Stimulated activated naive CD8-positive, alpha-beta T cell treated with anti-CD3 and anti-CD28 coated beads, Interleukin-15, amount 100 ng/mL, for 72 hours (primary cell): Measurements from ENCODE around the gene EDN2.

Source experiments
- ATAC-seq: fragments of 150-1000 bp; cut with Tn5 transposase; 2 replicates; pipeline ENCODE4 v1.10.0; 2021; ENCODE audit warnings: mild to moderate bottlenecking, moderate library complexity
- DNase-seq, 2 donors: peaks; one replicate each; pipeline ENCODE4 v3.0.0; 2021 to 2022
- H3K27ac Mint-ChIP-seq, 2 donors: one replicate each; pipeline ENCODE4 v1.8.0; 2022; ENCODE audit warnings: mild to moderate bottlenecking in 2 of 2, mixed read lengths in 2 of 2, moderate library complexity in 2 of 2
- H3K27me3 Mint-ChIP-seq: one replicate; pipeline ENCODE4 v1.8.0; 2022; ENCODE audit warnings: mixed read lengths
- H3K4me1 Mint-ChIP-seq: one replicate; pipeline ENCODE4 v1.8.0; 2022; ENCODE audit warnings: mild to moderate bottlenecking, mixed read lengths
- H3K4me3 Mint-ChIP-seq, 2 donors: one replicate each; pipeline ENCODE4 v1.8.0; 2022; ENCODE audit warnings: mild to moderate bottlenecking in 2 of 2, mixed read lengths in 2 of 2, moderate library complexity in 1 of 2
- H3K9me3 Mint-ChIP-seq, 2 donors: one replicate each; pipeline ENCODE4 v1.8.0; 2022; ENCODE audit warnings: mixed read lengths in 2 of 2

The EDN2 gene

DNA sequence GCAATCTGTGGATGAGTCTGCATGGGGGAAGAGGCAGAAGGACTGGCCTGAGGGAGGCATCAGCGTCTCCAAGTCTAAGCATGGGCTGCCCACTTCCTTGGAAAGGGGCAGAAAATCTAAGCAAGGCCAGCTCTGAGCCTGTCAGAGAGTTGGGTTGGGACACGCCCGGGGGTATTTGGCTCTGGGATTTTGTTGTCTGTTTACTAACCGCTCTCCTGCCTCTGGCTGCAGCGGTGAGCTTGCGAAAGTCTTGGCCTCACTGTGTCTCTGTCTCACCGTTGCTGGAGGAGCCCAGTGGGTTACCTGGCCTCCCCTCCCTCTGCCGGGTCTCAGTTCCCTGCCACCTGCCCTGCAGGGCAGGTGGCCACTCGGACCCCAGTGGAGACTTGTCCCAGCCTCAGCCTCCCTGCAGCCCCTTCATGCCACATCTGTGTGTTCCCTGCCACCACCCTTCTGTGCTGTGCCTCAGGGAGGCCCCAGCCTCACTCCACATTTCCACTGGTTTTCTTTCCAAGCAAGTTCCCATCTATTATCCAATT is 33.7 kb downstream of the EDN2 start:
- Mint-ChIP-seq H3K4me3 (no peak overlapping the region), H3K27ac (no peak overlapping the region), H3K9me3 (no peaks in the 10 kb centered on the region), H3K4me1 (no peaks in the 10 kb centered on the region), H3K27me3 (no peaks in the 10 kb centered on the region)
- no peak for ATAC-seq
- no peak for DNase-seq

DNA sequence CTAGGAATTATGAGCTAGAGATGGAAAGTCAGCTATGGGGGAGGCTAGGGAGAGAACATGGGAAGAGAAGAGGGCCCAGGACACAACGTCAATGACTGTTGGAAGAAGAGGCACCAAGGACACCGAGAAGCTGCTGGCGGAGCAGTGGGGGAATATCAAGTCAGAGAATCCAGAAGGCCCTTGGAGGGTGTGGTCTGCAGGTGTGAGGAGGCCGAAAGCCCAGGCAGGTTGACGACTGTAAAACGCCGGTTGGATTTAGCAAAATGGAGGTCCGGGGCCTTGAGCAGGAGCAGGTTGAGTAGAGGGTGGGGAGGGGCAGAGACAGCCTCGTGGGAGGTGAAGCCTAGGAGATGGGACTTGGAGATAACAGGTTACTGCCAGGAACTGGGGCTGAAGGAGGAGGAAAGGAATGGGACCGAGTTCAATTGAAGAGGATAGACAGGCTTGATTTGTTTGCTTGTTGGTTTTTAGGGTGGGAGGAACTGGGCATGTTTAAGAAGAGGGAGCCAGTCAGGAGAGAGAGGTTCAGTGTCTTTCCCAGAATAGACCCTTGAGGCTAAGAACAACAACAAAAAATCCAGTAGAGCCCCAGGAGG is 35.1 kb downstream of the EDN2 start:
- no peak for ATAC-seq
- no peaks in the 10 kb centered on the region for H3K9me3 Mint-ChIP-seq
- no peak for DNase-seq
- no peak overlapping the region for H3K4me3 Mint-ChIP-seq
- H3K27me3 Mint-ChIP-seq = no peaks in the 10 kb centered on the region
- no peaks in the 10 kb centered on the region for H3K4me1 Mint-ChIP-seq
- H3K27ac Mint-ChIP-seq = peak overlapping the region in 1 of 2 donors; percentile 27

DNA sequence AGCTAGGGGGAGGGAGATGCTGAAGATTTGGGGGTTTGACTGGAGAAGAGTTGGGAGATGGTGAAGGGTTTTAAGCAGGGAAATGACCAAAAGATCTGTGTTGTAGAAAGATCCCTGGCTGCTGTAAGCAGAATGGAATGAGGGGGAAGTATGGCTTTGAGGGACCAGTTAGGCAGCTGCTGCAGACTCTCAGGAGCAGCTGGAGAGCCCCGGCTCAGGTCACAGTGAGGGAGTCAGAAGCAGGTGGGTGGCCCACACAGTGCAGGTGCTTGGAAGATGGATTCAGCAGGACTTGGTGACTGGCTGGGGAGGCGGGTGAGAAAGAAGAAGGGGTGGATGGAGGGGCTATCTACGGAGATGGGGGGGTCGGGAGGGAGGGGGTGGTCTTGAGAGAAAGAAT is 35.7 kb downstream of the EDN2 start:
- no peak overlapping the region for H3K27ac Mint-ChIP-seq
- H3K4me3 Mint-ChIP-seq = no peak overlapping the region
- no peaks in the 10 kb centered on the region for H3K9me3 Mint-ChIP-seq
- H3K27me3 Mint-ChIP-seq = no peaks in the 10 kb centered on the region
- ATAC-seq = no peak
- H3K4me1 Mint-ChIP-seq = no peaks in the 10 kb centered on the region
- no peak for DNase-seq

DNA sequence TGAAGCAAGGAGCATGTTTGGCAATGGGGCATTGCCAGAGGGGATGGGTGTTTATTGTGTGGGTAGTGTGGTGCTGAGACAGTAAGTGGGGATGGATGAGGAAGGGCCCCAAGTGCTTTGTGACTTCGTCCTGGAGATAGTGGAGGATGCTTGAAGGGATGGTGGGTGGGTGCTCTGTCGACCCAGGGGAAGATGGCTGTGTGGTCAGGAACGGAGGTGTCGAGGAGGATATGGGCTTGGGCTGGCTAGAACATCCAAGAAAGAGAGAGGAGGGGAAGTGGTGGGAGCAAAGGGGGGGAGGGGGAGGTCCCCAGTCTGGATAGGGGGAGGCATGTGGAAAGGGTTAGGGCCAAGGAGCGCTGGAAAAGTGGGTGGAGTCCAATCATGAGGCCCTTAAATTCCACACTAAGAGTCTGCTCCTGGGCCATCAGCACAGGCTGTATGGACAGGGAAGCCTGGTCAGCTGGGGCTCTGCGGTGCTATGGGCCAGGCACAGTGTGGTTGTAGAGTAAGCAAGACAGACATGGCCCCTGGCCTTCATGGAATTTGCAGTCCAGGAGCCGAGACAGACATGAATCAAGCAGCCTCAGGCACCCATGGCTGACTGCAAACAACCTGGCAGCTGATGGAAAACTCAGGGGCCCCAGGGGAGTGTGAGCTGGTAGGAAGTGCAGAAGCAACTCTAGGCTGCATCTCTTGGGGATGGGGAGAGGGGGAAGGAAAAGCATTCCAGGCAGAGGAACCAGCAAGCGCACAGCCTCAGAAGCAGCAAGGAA is 36.3 kb downstream of the EDN2 start:
- H3K27me3 Mint-ChIP-seq = no peaks in the 10 kb centered on the region
- no peak for DNase-seq
- H3K4me1 Mint-ChIP-seq = no peaks in the 10 kb centered on the region
- no peaks in the 10 kb centered on the region for H3K9me3 Mint-ChIP-seq
- no peak for ATAC-seq
- peak overlapping the region in 1 of 2 donors; percentile 71 for H3K27ac Mint-ChIP-seq
- no peak overlapping the region for H3K4me3 Mint-ChIP-seq

DNA sequence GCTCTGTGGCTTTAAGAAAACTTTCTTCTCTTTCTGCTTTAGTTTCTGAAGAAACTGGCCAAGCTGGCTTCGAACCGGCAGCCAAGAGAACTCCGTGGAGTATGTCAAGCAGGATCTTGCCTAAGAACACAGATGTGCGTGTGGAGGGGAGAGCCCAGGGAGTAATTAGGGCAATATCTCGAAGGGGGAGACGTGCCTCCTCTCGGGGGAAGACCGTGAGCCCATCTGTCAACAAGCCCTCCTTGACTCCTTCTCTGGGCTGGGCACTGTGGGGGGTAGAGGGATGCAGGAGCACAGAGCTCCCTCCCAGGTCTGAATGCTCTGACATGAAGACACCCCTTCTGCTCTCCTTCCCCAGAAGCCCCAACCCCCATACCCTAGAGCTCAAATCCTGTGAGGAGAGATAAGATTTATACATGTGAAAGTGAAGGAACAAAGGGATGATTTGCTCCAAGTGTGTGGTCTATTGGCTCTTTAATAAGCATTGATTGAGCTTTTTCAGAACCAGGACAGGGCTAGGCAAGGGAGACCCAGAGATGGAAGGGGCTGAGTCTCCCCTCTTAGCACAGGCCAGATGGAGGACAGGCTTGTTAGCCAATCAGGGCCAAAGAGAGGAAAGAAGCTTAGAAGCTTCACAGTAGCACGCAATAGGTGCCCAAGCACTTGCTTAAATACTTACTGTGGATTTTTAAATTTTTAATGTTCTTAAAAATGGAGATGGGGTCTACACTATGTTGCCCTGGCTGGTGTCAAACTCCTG is 37.5 kb downstream of the EDN2 start:
- Mint-ChIP-seq H3K4me3 (no peak overlapping the region), H3K27ac (no peak overlapping the region), H3K27me3 (no peaks in the 10 kb centered on the region), H3K9me3 (no peaks in the 10 kb centered on the region), H3K4me1 (no peaks in the 10 kb centered on the region)
- no peak for ATAC-seq
- DNase-seq = no peak

DNA sequence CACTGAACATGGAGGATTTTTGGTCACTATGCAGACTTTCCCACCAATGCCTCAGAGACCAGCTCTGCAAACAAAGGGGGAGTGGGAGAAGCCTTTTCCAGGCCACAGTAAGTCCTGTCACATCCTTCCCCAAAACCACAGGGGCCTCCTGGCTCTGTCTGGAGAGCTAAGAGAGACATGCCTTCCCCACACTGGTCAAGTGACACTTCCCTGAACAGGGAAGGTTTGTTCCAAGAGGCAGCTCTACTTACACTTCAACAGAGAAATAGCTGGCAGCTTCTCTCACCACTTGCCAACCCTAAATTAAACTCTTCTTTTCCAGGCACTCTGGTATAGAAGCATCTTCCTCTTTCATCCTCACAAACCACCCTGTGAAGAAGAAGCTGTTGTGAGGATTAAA is 39.7 kb downstream of the EDN2 start:
- no peaks in the 10 kb centered on the region for H3K27me3 Mint-ChIP-seq
- DNase-seq (no peak), ATAC-seq (no peak)
- H3K27ac Mint-ChIP-seq = no peak overlapping the region
- H3K4me3 Mint-ChIP-seq = no peak overlapping the region
- H3K4me1 Mint-ChIP-seq = no peaks in the 10 kb centered on the region
- H3K9me3 Mint-ChIP-seq = no peaks in the 10 kb centered on the region

DNA sequence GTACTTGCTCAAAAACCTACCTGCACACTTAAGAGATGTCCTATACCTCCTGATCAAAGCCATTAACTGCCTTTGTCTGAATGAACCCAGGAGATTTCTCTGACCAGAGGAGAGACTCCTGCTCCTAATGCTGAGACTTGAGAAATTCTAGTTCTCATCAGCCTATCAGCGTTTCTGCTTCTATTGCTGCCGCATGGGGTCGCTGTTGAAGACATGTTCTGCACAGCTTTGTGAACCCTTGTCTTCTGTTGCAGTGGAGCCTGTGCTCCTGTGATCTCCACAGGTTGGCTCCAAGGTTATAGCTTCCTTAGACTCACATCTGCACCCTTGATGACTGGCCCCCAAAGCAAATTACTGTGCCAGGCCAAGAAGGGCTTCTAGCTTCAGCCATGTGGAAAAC is 40.2 kb downstream of the EDN2 start:
- Mint-ChIP-seq H3K9me3 (no peaks in the 10 kb centered on the region), H3K27me3 (no peaks in the 10 kb centered on the region), H3K4me1 (no peaks in the 10 kb centered on the region), H3K4me3 (no peak overlapping the region), H3K27ac (no peak overlapping the region)
- no peak for DNase-seq
- no peak for ATAC-seq

DNA sequence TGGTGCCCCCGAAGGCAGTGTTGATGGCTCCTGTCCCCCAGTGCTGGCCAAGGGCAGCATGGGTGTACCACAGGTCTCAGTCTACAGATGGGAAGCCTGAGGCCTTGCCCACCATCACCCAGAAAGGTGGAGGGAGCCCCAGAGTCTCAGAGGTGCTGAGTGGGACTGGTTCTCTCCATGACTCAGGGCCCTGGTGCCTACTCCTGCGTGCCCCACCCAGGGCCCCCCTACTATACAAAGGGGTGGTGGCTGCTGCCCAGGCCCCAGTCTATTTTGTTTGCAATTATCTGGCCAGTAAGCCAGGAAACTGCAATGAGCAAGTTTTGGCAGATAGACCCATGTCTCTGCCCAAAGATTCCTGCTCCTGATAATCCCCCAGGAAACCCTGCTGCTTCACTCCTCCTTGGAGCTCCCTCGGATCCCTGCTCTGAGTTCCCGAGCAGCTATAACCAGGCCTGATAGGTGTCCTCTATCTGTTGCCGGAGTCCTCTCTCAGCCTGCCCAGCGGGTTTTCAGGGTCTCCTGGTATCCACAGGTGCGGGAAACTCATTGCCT is 41.7 kb downstream of the EDN2 start:
- Mint-ChIP-seq H3K27ac (no peak overlapping the region), H3K4me3 (no peak overlapping the region), H3K9me3 (no peaks in the 10 kb centered on the region), H3K4me1 (no peaks in the 10 kb centered on the region), H3K27me3 (no peaks in the 10 kb centered on the region)
- no peak for DNase-seq
- ATAC-seq = no peak

DNA sequence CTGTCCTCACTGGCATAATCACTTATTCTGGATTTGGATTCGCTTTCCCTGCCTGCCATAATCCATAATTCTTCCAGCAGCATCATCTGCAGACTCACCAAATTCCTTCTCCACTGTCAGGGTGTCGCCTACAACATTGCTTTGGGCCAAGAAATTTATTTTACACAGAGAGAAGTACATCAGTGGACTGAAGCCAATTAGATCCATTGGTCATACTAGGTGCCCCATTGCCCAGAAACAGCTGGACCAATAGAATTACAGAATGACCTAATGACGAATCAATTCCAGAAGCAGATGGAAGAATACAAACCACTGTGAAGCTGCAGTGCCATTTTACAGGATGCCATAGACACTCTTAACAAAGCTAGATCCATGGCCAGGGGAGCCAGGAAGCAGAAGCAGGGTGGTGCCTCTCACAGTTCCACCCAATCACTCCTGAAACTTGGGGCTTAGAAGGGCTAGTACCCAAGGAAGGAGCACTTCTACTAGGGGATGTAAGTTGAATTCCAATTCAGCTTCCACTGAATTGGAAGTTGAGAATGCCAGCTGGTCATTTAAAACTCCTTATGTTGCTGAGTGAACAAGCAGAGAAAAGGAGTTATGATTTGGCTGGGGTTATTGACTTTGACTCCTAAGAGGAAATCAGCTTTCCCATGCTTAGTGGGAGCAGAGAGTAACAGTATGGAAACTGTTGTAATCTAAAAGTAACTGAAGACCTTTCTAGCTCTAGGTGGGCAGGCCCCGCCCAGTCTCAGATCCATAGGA is 44.0 kb downstream of the EDN2 start:
- H3K27ac Mint-ChIP-seq = no peak overlapping the region
- DNase-seq (no peak), ATAC-seq (no peak)
- H3K9me3 Mint-ChIP-seq = no peaks in the 10 kb centered on the region
- H3K4me3 Mint-ChIP-seq = no peak overlapping the region
- H3K27me3 Mint-ChIP-seq = peaks cover 15% of the 10 kb centered on the region
- no peaks in the 10 kb centered on the region for H3K4me1 Mint-ChIP-seq

DNA sequence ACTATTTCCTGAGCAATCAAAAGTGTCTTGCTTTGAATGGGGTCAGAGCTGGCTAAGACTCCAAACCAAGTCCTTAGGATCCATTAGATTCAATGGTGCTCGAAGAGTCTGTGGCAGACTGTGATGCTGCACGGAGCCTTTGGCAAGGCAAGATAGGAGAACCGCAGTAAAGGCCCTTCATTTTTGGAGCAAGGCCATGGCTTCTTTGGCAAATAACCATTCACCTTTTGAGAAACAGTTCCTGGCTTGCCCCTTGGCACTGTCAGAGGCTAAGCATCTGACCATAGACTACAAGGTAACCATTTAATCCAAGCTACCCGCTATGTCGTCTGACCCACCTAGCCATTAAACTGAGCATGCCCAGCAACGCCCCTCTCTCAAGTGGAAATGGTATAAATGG is 45.2 kb downstream of the EDN2 start:
- Mint-ChIP-seq H3K27ac (no peak overlapping the region), H3K9me3 (no peaks in the 10 kb centered on the region), H3K4me3 (no peak overlapping the region), H3K27me3 (peaks cover 27% of the 10 kb centered on the region), H3K4me1 (no peaks in the 10 kb centered on the region)
- DNase-seq (no peak), ATAC-seq (no peak)

DNA sequence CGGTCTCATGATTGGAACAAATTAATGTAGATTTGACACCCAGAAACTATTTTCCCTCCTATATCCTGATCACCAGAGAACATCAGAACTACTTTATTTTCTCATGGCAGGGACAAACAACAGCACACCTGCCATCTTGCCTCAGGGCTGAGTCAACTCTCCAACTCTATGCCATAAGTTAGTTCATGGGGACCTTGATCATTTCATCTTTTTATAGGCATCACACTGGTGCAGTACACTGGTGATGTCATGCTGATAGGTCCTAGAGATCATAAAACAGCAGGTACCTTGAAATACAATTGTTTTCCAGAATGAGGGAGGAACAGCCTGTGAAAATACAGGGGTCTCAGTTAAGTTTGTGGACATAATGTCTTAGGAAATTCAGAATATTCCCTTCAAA is 45.8 kb downstream of the EDN2 start:
- Mint-ChIP-seq H3K27ac (no peak overlapping the region), H3K4me3 (no peak overlapping the region), H3K27me3 (peaks cover 33% of the 10 kb centered on the region)

DNA sequence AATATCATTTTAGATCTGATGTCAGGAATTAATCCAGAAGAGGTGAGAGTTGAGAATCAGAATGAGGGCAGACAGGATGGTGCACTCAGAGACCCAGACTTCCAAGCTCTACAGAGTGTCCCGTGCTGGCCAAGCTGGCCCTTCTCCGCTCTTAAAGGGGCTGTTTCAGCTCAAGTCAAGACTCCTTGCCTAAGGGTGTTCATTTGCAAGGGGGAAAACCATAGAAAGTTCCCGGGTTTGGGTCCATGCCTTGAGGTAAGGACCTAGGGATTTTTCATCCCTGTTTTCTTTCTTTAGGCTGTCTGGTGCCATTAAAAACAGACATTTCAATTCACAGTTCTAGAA is 47.5 kb downstream of the EDN2 start:
- Mint-ChIP-seq H3K4me3 (no peak overlapping the region), H3K27me3 (peaks cover 46% of the 10 kb centered on the region), H3K4me1 (peaks cover 6% of the 10 kb centered on the region), H3K27ac (no peak overlapping the region), H3K9me3 (no peaks in the 10 kb centered on the region)
- DNase-seq (no peak), ATAC-seq (no peak)

More for the DNA sequence above, 45.8 kb downstream of the EDN2 start:
- no peak for DNase-seq
- H3K9me3 Mint-ChIP-seq = no peaks in the 10 kb centered on the region
- no peaks in the 10 kb centered on the region for H3K4me1 Mint-ChIP-seq
- ATAC-seq = no peak

DNA sequence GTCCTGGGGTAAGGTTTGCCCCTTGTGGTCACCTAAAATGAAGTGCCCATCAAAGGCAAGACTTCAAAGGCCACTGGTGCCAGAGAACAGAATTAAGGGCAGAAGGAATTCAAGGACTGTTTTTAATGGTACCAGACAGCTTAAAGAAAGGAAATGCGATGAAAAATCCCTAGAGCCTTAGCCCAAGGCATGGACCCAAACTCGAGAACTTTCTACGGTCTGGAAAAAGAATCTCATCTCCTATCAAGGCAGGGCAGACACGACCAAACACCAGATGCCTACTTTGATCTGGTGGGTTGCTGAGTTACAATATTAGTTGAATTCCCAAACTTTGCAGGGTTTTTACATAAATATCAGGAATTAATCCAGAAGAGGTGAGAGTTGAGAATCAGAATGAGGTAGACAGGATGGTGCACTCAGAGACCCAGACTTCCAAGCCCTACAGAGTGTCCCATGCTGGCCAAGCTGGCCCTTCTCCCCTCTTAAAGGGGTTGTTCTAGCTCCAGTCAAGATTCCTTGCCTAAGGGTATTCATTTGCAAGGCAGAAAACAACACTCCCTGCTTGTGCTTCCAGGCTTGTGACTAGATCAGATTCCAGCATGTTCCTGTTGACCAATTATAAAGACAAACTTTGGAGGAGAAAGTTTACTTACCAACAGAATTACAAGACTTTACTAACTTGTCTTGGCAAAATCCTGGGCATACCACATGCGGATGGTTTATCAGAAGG is 48.0 kb downstream of the EDN2 start:
- Mint-ChIP-seq H3K9me3 (no peaks in the 10 kb centered on the region), H3K4me1 (peaks cover 6% of the 10 kb centered on the region), H3K27me3 (peaks cover 46% of the 10 kb centered on the region), H3K4me3 (no peak overlapping the region), H3K27ac (no peak overlapping the region)
- ATAC-seq = no peak
- DNase-seq = no peak

DNA sequence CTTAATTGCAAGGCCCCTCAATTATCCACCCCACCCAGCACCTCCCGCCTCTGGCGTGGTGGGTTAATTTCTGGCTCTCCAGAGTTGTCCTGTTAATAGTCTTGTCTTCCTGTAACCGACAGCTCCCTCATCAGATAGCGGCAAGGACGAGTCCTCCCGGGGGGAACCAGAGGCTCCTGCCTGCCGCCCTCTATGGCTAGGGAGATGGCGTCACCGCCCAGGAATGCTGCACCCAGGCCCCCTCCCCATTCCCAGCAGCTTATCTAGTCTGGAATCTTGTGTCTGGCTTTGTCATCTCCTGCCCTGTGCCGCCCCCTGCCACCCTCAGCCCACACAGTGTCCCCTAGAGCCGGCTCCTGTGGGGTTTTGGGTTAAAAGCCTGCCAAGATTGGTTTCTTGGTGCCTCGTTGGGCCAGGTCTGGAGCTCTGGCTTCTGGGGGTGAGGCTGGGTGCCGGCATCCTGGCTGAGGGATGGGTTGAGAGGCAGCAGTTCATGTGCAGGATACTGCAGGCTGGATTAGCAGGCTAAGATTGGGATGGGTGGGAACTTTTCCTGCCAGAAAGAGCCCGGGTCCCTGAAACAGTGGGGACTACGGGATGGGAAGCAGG is 48.8 kb downstream of the EDN2 start:
- no peak for DNase-seq
- Mint-ChIP-seq H3K4me1 (peaks cover 6% of the 10 kb centered on the region), H3K27ac (no peak overlapping the region), H3K9me3 (no peaks in the 10 kb centered on the region), H3K27me3 (peaks cover 46% of the 10 kb centered on the region), H3K4me3 (no peak overlapping the region)
- no peak for ATAC-seq
